Islet of Langerhans (tissue), 1 donor: ENCODE measurements around the gene PITPNC1.

Experiments used
- FAIRE-seq: peaks from one replicate; lab custom pipeline; 2011; peaks lifted over from hg19 to GRCh38; lab: Jason Lieb, UNC

PITPNC1 gene

DNA sequence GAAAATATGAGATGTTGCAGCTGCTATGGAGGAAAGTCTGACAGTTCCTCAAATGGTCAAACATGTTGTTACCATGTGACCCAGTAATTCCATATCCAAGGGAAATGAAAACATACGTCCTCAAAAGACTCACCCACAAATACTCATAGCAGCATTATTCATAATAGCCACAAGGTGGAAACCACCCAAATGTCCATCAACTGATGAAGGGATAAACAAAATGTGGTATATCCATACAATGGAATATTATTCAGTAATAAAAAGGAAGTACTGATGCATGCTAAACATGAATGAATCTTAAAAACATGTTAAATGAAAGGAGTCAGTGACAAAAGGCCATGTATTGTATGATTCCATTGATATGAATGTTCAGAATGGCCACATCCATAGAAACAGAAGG lies 140.2 kb downstream of the PITPNC1 start:
- FAIRE-seq, result no peak

DNA sequence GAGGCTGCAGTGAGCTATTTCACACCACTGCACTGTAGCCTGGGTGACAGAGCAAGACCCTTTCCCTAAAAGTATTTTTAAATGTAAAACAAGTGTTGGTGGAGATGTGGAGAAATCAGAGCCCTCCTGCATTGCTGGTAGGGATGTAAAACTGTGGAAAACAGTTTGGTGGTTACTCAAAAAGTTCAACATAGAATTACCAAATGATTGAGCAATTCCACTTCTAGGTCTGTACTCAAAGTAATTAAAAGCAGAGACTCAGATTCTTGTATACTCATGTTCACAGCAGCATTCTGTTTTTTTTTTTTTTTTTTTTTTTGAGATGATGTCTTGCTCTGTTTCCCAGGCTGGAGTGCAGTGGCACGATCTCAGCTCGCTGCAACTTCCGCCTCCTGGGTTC lies 141.8 kb downstream of the PITPNC1 start:
- FAIRE-seq, result no peak

DNA sequence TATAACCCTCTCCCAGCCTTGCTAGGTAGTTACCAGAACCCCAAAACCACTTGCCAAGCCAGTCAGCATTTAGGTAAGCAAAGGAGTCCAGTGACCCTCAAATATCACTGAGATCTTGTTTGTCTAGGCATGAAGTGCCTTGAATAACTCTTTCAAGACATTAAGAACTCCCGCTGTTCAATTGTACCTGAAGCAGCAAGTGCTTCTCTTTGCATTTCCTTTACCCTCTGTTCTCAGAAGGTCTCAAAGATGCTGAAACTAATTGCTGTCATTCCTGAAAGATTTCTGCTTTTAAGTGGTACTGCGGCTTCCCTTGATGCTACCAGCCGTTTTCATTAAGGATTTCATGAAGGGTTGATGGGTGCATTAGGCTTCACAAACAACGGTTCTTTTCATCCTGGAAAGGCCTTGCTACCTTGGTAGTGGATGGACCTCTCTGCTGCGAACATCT lies 142.7 kb downstream of the PITPNC1 start:
- no peak for FAIRE-seq

DNA sequence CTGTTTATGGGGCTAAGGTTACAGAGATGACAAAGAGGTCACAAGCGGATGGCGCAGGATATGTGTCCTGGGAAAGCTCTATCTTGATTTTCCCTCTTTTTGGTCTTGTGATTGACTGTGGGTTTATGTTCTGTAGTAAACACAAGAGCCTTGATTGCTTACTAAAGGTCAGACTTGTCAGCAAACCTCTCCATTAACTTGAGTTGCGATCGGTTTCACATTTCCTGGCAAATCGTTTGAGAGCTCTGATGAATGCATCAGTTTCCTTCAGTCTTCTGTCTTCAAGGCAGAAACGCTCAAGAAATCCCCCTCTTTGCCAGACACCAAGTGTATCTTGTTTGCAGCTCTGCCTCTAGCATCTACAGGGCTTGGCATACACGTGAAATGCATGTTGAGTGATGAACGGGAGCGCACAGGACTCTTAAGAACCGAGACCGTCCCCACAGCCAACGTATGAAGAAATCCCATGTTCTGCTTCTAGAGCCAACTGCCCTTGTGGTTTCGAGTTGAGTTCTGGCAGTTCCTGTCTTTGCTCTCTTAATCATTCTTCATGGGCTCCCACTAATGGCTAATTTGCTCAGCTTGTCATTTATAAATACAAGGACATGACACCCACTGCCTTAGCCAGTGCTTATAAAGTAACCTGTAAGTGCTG lies 143.3 kb downstream of the PITPNC1 start:
- no peak for FAIRE-seq

DNA sequence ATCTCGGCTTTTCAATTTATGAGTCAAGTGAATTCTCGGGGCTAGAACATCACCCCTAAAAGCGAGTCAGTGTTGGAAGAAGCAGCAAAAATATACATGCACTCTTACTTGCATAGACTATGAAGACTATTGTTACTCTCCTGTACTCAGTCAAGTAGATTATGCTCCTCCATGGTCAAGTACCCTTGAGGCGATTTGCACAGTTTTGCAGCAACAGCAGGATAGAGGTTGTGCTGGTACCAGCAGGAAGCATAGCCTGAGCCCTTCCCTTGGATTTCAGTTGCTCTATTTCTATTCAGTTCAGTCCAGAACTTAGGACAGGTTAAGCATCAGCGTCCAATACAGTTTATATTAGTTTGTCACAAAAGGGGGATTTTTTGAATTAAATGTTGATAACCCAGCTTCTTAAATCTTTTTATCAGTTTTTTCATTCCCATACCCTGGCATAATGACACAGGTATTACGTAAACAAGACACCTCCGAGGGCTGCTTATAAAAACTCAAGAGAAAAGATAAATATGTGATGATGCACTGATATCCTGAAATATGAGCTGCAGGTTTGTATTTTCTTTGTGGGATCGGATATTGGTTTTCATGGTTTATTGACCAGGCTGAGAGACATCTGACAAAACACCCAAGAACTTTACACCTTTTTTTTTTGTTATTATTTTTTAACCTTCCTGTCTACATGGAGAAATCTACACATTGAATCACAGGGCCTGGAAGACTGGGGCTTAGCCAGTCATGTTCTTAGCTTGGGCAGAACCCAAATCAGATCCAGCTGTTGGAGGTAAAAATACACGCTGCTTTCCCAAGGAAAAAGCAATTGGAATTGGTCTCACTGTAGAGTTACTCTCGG lies 144.1 kb downstream of the PITPNC1 start:
- peak; percentile 13 for FAIRE-seq

DNA sequence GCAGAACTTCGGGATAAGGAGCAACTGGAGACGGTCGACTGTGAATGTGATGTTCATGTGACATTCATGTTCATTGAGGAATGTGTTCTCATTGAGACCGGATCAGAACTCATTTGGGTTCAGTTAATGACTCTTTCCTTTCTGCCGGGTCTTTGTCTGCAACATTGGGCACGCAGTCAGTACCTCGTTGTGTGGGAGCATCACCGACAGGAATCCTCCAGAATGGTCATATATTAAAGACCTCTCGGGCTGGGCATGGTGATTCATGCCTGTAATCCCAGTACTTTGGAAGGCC lies 144.6 kb downstream of the PITPNC1 start:
- no peak for FAIRE-seq

DNA sequence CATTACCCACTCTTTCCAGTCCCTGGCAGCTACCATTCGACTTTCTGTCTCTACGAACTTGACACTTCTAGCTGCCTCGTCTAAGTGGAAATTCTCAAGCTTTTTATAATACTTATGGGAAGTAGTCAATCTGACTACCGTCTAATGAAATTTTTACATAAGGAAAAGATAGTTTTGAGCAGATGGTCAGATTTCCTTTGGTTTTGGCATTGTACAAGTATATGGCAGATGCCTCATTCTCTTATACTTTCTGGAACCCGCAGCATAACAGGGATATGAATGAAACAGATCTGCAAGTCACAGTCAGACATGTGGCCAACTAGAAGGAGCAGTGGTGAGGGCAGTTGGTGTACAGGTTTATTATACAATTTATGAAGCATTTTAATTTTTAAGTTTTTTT lies 146.0 kb downstream of the PITPNC1 start:
- FAIRE-seq, result no peak

DNA sequence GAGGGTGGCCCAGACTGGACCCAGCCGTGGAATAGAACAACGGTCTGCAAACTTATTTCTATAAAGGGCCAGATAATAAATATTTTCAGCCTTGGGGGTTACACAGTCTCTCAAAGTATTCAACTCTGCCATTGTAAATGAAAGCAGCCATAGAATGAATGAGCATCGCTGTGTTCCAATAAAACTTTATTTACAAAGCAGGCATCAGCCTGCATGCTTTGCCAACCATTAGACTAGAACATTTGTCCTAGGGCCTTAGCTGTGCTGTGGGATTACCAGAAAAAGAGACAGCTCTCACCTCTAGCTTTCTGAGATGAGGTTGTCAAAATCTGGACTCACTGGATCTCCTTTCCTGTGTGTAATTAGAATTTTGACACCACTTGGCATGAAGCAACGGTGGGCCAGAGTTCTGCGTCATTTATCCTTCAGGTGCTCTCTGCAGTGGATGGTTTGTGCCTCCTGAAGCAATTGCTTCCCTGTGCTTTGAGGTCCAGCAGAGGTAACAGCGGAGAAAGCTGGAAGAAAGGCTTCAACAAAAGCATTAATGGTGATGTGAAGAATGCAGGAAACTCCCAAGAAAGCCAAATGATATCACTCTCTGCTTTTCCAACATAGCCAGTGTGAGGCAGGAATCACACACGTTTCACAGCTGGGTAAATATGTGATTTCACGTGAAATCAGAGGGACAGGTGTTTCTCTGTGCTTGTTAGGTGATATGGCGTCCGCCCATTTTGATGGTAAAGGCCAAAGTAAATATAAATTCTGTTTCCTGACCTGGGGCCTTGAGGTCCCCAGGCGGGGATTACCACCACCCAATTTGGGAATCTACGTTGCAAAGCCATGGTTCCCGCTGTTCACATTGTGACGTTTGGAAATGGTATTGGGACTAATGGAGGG lies 148.4 kb downstream of the PITPNC1 start:
- FAIRE-seq, result no peak

DNA sequence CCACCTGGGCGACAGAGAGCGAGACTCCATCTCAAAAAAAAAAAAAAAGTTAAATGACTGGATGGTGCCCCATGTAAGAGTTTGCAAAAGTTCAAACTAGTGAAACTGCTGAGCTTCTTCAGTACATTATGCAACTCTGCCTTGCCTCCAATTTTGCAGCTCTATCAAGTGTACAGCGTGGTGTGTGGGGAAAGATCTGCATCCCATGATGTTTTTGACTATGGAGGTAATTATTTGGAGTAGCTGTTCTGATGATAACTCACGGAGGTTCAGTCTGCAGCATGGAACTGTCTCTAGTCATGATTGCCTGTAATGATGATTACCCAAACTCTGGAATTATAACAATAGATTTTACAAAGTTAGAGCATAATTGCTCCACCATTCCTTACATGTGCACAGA lies 149.6 kb downstream of the PITPNC1 start:
- no peak for FAIRE-seq

DNA sequence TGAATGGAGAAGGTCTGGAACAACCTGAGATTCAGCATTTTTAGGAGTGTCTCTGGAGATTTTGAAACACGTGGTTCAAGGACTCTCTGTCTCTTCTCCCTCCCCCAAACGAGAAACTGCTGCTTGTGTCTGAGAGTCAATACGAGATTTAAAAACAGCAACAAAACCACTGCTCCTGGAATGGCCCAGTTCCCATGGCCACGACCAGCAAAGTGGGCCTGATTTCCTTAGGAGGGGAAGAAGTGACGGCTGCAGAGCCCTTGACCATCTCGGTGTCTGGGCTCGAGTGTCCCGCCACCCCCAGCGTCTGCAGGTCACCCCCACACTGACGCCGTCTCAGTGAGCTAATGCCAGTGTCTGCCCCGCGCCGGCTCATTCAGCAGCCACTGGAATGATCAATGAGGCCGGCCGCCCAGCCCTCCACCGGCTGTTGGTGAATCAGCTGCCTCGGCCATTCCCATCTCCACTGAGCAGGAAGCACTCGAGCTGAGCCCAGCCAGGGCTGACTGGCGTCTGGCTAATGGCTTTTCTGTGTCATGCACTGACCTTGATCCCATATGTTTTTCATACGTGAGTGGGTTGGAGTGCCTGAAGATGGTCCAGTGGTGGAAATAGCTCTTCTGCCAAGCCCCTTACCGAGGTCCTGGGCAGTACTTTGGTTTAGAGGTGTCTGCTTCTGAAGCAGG lies 151.8 kb downstream of the PITPNC1 start:
- FAIRE-seq, result peak; percentile 97

DNA sequence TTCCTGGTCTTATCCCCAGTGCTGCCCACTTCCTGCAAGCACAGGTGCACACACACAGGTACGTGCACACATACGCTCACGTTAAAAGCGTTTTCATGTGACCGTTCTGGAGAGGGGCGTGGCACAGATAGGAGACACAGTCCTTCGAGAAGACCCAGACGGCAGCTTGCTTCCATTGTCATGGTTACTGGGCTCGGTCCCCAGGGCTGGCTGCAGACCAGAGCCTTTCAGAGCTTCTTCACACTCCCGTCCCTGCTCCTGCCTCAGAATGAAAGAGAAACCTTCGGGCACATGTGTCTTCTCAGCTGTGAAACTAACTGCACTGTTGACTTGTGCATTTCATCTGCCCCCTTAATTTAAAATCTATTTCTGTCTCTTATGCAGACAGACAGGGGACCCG lies 154.2 kb downstream of the PITPNC1 start:
- no peak for FAIRE-seq

DNA sequence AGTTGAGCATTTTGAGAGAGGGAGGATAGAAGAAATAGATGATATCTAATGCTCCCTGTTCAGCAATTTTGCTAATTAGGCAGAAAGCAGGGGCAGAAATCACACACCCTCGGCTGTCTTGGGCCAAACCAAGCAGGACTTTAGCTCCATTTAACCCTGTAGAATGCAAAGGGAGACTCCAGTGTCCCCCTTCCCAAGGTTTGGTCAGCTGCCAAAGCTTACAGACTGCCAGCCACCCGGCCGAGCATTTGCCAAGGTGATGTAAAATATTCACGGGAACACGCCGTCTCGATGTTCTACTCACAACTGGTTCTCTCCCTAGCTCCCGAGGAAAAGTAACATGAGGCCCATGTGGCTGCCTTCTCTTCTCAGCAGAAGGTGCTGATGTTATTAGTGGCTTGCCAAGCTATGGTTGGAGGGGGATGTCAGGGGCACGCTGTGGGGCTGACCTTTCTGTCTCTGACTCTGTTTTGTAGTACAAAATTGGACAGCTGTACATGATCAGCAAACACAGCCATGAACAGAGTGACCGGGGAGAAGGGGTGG lies 155.3 kb downstream of the PITPNC1 start:
- FAIRE-seq, result no peak

DNA sequence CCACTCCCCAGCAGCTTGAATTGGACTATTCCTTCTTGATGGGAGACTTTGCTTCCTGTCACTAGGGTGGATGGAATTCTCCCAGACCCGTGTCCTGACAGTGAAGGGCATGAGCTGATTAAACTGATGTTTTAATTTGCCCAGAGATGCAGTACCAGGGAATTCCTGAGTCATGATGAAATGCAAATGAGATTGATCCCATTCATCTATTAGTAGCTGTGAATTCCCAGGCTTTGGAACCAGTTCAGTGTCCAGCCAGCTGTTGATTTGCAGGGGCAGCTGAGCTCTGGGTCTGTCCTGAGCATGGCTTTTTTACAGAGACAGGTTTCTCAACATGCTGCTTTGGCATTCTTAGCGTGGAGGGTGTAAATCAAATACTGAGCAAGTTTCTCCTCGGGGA lies 157.9 kb downstream of the PITPNC1 start:
- no peak for FAIRE-seq

DNA sequence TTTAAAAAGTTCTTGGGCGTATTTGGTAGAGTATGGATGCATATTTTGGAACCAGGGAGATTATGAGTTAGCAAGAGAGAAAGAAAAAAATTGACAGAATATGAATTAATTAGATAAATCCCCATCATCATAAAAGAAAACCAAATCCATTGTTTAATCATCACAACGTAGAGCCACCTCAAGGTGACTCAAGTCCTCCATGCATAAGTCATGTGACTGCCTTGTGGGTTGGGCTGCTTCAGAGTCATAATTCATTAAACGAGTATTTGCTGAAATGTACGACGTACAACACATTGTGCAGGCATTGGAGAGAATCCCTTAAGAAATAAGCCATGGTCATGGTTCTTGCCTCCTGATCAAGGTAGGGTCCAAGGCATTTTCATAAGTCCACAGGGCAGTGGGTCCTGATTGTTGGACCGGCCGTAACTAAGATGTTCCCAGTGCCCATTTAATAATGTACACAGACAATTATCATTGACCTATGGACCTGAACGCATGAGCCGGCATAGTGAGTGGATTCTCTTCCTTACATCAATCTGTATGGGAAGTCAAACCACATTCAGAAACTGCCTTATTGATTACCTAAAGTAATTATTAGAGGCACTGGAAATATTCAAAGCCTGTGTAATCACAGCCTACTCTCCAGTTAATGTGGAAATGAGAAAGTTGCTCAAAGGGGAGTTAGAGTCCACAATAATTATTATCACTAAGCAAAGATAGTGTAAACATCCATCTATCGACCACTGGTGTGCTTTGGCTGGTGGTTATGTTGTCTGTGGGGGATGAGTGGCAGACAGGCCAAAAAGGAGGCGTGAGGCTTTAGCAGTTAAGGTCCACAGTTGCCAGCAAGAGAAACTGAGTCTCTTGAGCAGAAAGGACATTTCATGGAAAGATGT lies 165.4 kb downstream of the PITPNC1 start:
- no peak for FAIRE-seq

DNA sequence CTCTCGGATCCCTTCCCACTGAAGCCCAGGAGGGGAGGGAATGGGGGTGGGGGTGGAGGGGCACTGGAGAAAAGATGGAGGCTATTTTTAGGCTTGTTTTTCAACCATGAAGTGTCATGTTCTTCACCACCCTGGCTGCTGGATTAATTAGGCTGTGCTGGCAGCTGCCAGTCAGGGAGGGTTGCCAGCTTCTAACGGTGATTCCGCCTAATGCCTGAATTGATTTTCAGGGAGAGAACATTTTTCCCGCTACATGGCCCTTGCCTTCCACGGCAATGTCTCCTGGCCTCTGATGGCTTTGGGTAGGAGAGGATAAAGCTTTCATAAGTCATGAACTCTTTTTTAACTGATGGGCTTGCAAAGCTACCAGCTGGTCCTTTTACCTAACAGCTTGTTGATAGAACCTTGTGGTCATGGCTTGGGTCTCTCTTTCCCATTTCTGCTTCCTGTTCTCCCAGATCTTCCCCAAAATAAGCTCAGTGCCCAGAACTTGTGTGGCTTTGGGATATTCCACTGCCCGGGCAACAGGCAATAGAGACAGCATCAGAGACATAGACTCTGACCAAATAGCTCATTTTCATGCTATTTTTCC lies 167.4 kb downstream of the PITPNC1 start:
- no peak for FAIRE-seq

DNA sequence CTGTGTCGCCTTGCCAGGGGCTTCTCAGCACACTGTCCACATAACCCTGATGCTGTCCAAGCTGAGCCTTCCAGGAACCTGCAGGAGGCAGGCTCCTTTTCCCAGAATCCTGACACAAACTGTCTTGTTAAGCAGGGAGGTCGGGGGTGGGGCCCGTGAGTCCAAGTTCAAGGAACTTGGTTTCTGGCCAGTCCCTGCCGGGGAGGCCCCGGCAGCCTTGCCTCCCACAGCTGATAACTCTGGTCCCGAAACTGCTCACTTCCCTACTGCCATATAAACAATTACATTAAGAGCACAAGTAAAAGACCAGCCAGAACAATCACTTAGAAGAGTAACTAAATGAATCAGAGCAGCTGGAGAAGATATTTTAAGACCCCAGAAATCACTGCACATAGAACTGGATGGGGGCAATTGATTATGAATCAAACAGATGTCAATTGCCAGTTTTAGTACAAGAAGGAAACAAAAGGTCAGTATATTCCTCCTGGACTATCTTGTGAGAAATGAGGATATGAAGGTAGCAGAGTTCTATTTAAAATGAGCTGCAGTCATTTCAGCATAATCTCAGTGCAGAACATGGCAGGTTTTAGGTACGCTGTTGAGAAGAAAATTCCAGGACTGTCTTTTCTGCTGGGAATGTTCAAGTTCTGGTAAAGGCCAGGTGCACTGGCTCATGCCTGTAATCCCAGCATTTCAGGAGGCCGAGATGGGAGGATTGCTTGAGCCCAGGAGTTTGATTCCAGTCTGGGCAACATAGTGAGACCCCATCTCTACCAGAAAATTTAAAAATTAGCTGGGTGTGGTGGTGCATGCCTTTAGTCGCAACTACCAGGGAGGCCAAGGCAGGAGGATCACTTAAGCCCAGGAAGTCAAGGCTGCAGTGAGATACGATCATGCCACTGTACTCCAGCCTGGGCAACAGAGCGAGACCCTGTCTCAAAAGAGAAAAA lies 169.8 kb downstream of the PITPNC1 start:
- FAIRE-seq, result no peak

DNA sequence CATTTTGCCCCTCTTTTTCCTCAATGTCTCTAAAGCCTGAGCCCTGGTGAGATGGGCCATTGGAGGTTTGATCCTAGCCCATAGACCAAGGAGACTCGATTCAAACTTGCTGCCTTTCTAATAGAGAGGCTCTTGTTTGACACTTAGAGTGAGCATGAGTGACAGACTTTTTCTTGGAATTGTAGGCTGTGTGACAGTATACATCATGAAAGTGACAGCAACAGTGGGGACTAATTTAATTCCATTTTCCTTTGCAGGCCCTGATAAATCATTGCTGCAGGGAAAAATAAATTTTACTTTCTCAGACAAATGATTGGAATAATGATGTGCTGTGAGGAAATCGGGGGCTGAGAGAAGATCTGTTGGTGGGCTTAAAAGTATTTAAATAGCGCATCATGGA lies 171.6 kb downstream of the PITPNC1 start:
- no peak for FAIRE-seq

DNA sequence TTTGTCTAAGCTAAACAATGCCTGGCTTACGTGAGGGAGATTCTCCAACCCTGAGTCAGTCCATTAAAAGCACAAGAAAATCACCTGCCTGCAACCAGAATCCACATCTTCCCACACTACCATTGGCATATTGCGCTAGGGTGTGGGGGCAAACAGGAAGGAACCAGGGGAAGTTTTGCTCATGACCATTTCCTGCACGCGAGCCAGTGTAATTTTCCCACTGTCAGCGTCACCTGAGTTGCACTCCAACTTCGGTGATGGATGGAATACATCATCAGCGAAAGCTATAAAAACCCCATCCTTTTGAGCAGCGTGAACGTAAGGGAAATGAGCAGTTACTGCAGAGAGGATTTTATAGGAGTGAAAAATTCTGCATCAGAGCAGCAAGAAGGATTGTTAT lies 172.7 kb downstream of the PITPNC1 start:
- no peak for FAIRE-seq

DNA sequence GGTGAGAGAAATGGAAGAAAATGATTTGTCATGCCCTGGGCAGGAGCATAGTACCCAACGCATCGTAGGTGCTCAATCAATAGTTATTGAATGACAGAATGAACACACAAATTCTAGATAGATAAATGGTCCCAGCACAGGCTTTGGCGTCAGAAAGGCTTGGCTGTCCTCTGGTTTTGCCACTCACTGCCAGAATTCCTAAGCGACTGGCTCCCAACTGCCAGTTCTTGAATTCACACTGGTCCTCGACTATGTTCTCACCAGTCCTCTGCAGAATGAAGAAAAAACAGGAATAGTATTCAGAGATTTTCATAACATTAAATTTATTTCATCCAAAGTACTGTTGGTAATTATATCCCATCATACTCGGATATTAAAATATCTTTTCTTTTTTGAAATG lies 177.6 kb downstream of the PITPNC1 start:
- FAIRE-seq, result no peak

DNA sequence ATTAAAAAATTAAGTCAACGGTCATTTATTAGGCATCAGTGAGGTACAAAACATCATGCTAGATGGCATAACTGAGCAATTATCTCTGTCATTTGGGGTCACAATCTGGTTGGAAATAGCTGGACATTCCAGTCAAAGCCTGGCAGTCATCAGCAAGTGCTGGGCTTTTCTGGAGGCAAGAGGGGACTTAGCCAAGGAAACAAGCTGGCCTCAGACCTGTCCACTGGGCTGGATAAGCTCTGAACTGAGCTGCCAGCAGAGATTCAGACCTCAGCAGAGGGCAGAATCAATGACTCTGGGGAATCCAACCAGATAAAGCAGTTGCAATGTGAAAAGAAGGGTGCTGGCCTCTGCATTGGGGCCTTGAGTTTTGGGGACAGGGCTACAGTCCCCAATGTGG lies 178.8 kb downstream of the PITPNC1 start:
- FAIRE-seq, result no peak
